RPMI7951 (cell line): ENCODE data around the gene IL17B. TPM values are rescaled to one million over a fixed set of nuclear protein-coding genes. Genes with fewer than 3 reads are reported as not detected.
A peak's percentile ranks its signal among the peaks of the same experiment; 100 is the strongest.

Experiments used
- DNase-seq: peaks from one replicate; pipeline ENCODE4 v3.0.0-alpha.2; 2012; ENCODE audit warnings: low read depth
- total RNA-seq: library from RNA; depleted of rRNA; stranded (reverse); fragments of >200 nt; shearing (Covaris generic); gene quantifications from 2 replicates; pipeline ENCODE4 v1.2.3, GENCODE V29; 2014

Gene IL17B
- total RNA-seq, 1 experiment from 2014 or later = not detected

GRCh38 chr5:149414405-149415065 lies 35.4 kb upstream of the IL17B start:
- DNase-seq = no peak

- no peak for DNase-seq
Measured at GRCh38 chr5:149413477-149414210, 34.6 kb upstream of the IL17B start.

GRCh38 chr5:149412783-149413476 lies 33.8 kb upstream of the IL17B start:
- no peak for DNase-seq

- DNase-seq = no peak
Measured at GRCh38 chr5:149411738-149412519, 32.8 kb upstream of the IL17B start.

- DNase-seq = no peak
Measured at GRCh38 chr5:149410721-149411432, 31.8 kb upstream of the IL17B start.

- no peak for DNase-seq
Measured at GRCh38 chr5:149410071-149410470, 31.0 kb upstream of the IL17B start.

- no peak for DNase-seq
Measured at GRCh38 chr5:149409268-149409948, 30.3 kb upstream of the IL17B start.

GRCh38 chr5:149408252-149409099 lies 29.4 kb upstream of the IL17B start:
- DNase-seq = no peak

- peak; percentile 66 for DNase-seq
Measured at GRCh38 chr5:149407323-149408251, 28.5 kb upstream of the IL17B start.

- no peak for DNase-seq
Measured at GRCh38 chr5:149406979-149407306, 27.9 kb upstream of the IL17B start.

GRCh38 chr5:149406203-149406978 lies 27.3 kb upstream of the IL17B start:
- DNase-seq = peak; percentile 87

- DNase-seq = peak; percentile 42
Measured at GRCh38 chr5:149405550-149406202, 26.6 kb upstream of the IL17B start.

- peak; percentile 93 for DNase-seq
Measured at GRCh38 chr5:149404746-149405549, 25.9 kb upstream of the IL17B start.

- peak; percentile 67 for DNase-seq
Measured at GRCh38 chr5:149403923-149404745, 25.0 kb upstream of the IL17B start.

- no peak for DNase-seq
Measured at GRCh38 chr5:149402291-149402690, 23.2 kb upstream of the IL17B start.

- no peak for DNase-seq
Measured at GRCh38 chr5:149401051-149401450, 22.0 kb upstream of the IL17B start.
